BE2C (cell line): ENCODE data around the gene WFDC12.

Experiments
- DNase-seq: peaks from one replicate; pipeline ENCODE4 v3.0.0-alpha.2; 2020
- H3K27me3 ChIP-seq: fragments of 250-450 bp; sonication (Bioruptor Pico); 2 replicates; pipeline ENCODE4 v1.5.1; 2020; ENCODE audit warnings: mild to moderate bottlenecking
- H3K36me3 ChIP-seq: fragments of 250-450 bp; sonication (Bioruptor Pico); 2 replicates; pipeline ENCODE4 v1.5.1; 2020; ENCODE audit warnings: mild to moderate bottlenecking
- H3K4me1 ChIP-seq: fragments of 250-450 bp; sonication (Bioruptor Pico); 2 replicates; pipeline ENCODE4 v1.5.1; 2020
- H3K4me3 ChIP-seq: 2 replicates; pipeline ENCODE4 v1.5.1; 2011; ENCODE audit warnings: low read depth, low read length
- H3K9me3 ChIP-seq: fragments of 250-450 bp; sonication (Bioruptor Pico); 2 replicates; pipeline ENCODE4 v1.5.1; 2020
- TF ChIP-seq, protein P1 (sequence below): IDR thresholded peaks from 2 replicates; pipeline ENCODE4 v1.5.1; 2012; ENCODE audit warnings: mild to moderate bottlenecking, low read depth, low read length

Gene WFDC12

DNA sequence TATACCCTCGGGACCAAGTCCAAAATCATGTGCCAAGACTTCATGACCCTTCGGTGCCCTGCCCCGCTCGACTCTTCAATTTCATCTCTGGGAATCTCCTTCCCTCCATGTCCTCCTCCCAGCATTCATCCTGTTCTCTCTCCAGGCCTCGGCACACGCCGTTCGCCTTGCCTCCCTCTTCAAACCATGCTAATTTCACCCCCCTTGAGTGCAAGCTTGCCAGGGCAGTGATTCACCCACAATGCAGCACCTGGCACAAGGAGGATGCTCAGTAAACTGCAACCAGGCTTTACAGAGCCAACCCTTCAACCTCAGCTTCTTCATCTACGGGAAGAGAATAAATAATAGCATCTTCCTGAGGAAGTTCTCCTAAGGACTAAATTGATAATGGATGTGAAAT, 27.5 kb downstream of the WFDC12 start:
- H3K9me3 ChIP-seq: no peaks in the 10 kb centered on the region
- no peaks in the 10 kb centered on the region for H3K36me3 ChIP-seq
- no peak for DNase-seq
- no peaks in the 10 kb centered on the region for H3K4me1 ChIP-seq
- TF ChIP-seq, protein P1, sequence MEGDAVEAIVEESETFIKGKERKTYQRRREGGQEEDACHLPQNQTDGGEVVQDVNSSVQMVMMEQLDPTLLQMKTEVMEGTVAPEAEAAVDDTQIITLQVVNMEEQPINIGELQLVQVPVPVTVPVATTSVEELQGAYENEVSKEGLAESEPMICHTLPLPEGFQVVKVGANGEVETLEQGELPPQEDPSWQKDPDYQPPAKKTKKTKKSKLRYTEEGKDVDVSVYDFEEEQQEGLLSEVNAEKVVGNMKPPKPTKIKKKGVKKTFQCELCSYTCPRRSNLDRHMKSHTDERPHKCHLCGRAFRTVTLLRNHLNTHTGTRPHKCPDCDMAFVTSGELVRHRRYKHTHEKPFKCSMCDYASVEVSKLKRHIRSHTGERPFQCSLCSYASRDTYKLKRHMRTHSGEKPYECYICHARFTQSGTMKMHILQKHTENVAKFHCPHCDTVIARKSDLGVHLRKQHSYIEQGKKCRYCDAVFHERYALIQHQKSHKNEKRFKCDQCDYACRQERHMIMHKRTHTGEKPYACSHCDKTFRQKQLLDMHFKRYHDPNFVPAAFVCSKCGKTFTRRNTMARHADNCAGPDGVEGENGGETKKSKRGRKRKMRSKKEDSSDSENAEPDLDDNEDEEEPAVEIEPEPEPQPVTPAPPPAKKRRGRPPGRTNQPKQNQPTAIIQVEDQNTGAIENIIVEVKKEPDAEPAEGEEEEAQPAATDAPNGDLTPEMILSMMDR: no peak
- H3K27me3 ChIP-seq: no peaks in the 10 kb centered on the region
- H3K4me3 ChIP-seq: no peak overlapping the region

DNA sequence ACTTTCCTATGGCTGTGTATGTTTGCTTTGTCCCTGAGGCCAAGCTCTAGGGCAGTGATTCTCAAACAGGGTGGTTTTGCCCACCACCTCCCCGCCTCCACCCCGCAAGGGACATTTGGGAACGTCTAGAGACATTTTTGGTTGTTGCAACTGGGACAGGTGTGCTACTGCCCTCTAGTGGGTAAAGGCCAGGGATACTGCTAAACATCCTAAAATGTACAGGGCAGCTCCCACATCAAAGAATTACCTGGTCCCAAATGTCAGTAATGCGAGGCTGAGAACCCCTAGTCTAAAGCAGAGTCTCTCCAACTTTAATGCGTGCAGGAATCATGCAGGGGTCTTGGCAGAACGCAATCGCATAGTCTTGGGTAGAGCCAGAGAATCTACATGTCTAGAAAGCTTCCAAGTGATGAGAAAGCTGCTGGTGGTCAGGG, 28.4 kb downstream of the WFDC12 start:
- H3K4me3 ChIP-seq: no peak overlapping the region
- no peaks in the 10 kb centered on the region for H3K36me3 ChIP-seq
- TF ChIP-seq, protein P1: peak; percentile 84
- H3K9me3 ChIP-seq: no peaks in the 10 kb centered on the region
- no peaks in the 10 kb centered on the region for H3K27me3 ChIP-seq
- H3K4me1 ChIP-seq: no peaks in the 10 kb centered on the region
- DNase-seq: peak; percentile 62

- Histone ChIP-seq H3K4me1 (no peaks in the 10 kb centered on the region), H3K4me3 (no peak overlapping the region), H3K36me3 (no peaks in the 10 kb centered on the region), H3K27me3 (no peaks in the 10 kb centered on the region), H3K9me3 (no peaks in the 10 kb centered on the region)
- TF ChIP-seq, protein P1: no peak
- no peak for DNase-seq
Measured at GRCh38 chr20:45094864-45095574, 29.2 kb downstream of the WFDC12 start.

DNA sequence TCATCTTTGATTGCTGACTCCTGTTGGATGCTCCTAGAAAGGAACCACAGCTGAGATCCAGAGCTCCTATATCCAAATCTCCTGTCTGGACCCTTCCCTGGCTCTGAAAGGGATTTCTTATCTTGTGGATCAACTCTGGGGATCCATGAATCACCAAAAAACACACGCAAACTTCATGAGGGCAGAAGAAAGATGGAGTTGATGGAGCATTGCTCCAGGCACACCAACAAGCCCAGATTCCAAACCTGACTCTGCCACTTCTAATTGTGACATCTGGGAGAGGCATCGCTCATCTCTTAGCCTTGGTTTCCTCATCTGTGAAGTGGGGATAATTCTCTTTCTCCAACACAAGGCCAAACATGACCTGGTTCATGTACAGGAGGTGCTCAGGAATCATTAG, 30.1 kb downstream of the WFDC12 start:
- no peaks in the 10 kb centered on the region for H3K27me3 ChIP-seq
- H3K9me3 ChIP-seq: no peaks in the 10 kb centered on the region
- H3K36me3 ChIP-seq: no peaks in the 10 kb centered on the region
- TF ChIP-seq, protein P1: no peak
- no peaks in the 10 kb centered on the region for H3K4me1 ChIP-seq
- no peak overlapping the region for H3K4me3 ChIP-seq
- no peak for DNase-seq

GRCh38 chr20:45092898-45093297, 31.4 kb downstream of the WFDC12 start:
- Histone ChIP-seq H3K9me3 (no peaks in the 10 kb centered on the region), H3K4me1 (no peaks in the 10 kb centered on the region), H3K4me3 (no peak overlapping the region), H3K27me3 (no peaks in the 10 kb centered on the region), H3K36me3 (no peaks in the 10 kb centered on the region)
- no peak for DNase-seq
- TF ChIP-seq, protein P1: no peak

DNA sequence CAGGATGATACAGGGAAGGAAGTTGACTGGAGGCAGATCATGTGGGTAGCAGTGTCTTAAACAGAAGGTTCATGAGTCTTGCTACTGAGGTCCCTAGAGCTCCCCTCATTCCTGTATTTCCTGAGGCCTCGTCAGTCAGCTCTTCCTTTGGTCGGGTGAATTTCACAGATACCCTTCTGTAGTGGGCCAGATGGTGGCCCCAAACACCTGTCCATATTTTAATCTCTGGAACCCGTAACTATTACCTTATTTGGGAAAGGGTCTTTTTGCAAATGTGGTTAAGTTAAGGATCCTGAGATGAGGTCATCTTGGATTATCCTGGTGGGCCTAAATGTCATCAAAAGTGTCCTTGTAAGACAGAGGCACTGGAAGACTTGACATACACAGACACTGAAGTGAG, 32.9 kb downstream of the WFDC12 start:
- H3K27me3 ChIP-seq: no peaks in the 10 kb centered on the region
- no peaks in the 10 kb centered on the region for H3K36me3 ChIP-seq
- TF ChIP-seq, protein P1: no peak
- H3K4me3 ChIP-seq: no peak overlapping the region
- no peaks in the 10 kb centered on the region for H3K9me3 ChIP-seq
- DNase-seq: no peak
- no peaks in the 10 kb centered on the region for H3K4me1 ChIP-seq
